IPS-18a (cell line): ENCODE data around the gene HABP2.

ENCODE experiments used
- H3K27ac ChIP-seq: one replicate; pipeline ENCODE4 v1.5.1; 2013; ENCODE audit warnings: low read length
- H3K27me3 ChIP-seq: one replicate; pipeline ENCODE4 v1.6.1; 2013; ENCODE audit warnings: mild to moderate bottlenecking, low read length; ENCODE audit not compliant: control insufficient read depth, insufficient read depth
- H3K36me3 ChIP-seq: one replicate; pipeline ENCODE4 v1.6.1; 2013; ENCODE audit warnings: low read depth, low read length; ENCODE audit not compliant: control insufficient read depth
- H3K4me1 ChIP-seq: one replicate; pipeline ENCODE4 v1.6.1; 2013; ENCODE audit warnings: low read depth, low read length; ENCODE audit not compliant: control insufficient read depth
- H3K4me3 ChIP-seq: one replicate; pipeline ENCODE4 v1.5.1; 2013; ENCODE audit warnings: low read length
- H3K9ac ChIP-seq: one replicate; pipeline ENCODE4 v1.6.1; 2013; ENCODE audit warnings: mild to moderate bottlenecking, low read length, moderate library complexity
- H3K9me3 ChIP-seq: one replicate; pipeline ENCODE4 v1.6.1; 2013; ENCODE audit warnings: low read depth, low read length; ENCODE audit not compliant: control insufficient read depth

HABP2 gene

DNA sequence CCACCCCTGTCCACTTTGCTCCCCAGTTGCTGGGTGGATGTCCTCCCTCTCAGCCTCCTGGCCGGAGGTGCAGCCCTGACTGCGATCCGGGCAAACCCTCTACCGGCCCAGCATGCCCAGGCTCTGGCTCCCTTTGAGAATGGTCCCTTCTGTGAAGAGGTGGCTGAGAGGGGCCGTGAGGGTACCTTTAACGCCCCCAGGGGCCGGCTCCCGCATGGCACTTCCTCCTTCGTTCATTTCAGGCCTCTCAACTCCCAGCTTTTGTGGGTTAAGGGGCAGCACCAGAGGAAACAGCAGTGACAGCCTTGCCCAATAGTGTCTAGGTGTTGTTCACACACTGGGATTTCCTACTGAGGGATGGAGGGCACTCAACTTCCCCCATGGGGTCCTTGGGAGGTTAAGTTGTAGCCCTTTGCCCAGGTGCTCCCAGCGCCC lies 33.2 kb upstream of the HABP2 start:
- H3K9ac ChIP-seq, result no peak overlapping the region
- no peaks in the 10 kb centered on the region for H3K4me1 ChIP-seq
- H3K4me3 ChIP-seq, result no peak overlapping the region
- no peaks in the 10 kb centered on the region for H3K9me3 ChIP-seq
- no peaks in the 10 kb centered on the region for H3K27me3 ChIP-seq
- no peaks in the 10 kb centered on the region for H3K36me3 ChIP-seq
- H3K27ac ChIP-seq, result no peak overlapping the region

GRCh38 chr10:113520261-113520660 lies 32.6 kb upstream of the HABP2 start:
- Histone ChIP-seq H3K4me3 (no peak overlapping the region), H3K27me3 (no peaks in the 10 kb centered on the region), H3K27ac (no peak overlapping the region), H3K9me3 (no peaks in the 10 kb centered on the region), H3K9ac (no peak overlapping the region), H3K36me3 (no peaks in the 10 kb centered on the region), H3K4me1 (no peaks in the 10 kb centered on the region)

DNA sequence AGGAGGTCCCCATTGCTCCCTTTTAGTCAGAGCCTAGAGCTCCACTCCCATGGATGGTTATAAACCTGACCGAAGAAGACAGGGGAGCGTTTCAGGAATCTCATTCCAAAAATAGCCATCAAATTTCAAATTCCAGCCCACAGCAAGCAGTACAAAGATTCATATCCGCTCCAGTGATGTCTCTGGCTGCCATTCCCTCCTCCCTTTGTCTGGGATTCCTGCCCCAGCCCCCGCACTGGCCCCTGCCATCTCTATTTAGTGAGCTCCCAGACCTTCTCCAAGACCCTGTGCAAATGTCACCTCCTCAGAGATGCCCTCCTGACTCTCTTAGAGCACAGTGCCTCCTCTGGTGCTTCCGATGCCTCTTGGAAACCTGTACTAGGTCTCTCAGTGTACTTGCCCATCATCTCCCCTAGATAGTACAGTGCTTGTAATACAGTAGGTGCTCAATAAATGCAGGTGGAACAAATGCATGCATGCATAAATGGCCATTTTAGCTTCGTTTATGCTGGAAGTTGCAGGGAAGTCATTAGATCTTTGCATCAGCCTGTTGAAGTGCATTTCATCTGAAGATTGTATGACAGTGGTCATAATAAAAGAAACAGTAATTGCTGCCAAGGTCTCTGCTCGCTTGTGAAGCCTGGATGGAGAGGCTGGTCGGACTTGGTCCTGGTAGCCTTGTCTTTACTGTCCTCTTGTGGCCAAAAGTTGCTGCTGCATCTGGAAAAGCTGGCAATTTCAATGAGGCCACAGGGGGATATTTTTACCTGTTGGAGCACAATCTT lies 32.0 kb upstream of the HABP2 start:
- H3K9me3 ChIP-seq, result no peaks in the 10 kb centered on the region
- no peaks in the 10 kb centered on the region for H3K36me3 ChIP-seq
- no peak overlapping the region for H3K4me3 ChIP-seq
- no peak overlapping the region for H3K9ac ChIP-seq
- no peak overlapping the region for H3K27ac ChIP-seq
- H3K27me3 ChIP-seq, result no peaks in the 10 kb centered on the region
- H3K4me1 ChIP-seq, result no peaks in the 10 kb centered on the region

- Histone ChIP-seq H3K27me3 (no peaks in the 10 kb centered on the region), H3K27ac (no peak overlapping the region), H3K9ac (no peak overlapping the region), H3K4me3 (no peak overlapping the region), H3K4me1 (no peaks in the 10 kb centered on the region), H3K36me3 (no peaks in the 10 kb centered on the region), H3K9me3 (no peaks in the 10 kb centered on the region)
Measured at GRCh38 chr10:113521475-113521795, 31.4 kb upstream of the HABP2 start.

DNA sequence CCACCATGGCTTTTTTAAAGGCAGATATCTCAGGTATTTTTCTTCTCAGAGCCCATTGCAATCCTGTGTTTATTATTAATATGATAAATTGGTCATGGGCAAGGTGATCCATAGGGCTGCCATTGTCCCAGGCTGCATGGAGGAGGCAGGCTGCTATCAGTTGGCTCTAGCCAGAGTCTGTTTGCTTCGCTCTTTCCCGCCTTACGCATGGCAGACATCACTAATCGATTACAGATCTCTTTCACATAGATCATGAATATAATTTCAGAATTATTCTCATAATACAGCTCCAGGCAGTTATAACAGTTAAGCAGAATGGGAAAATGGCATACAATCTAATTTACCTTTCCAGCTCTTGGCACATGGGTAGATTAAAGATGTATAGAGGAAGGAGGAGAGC lies 30.4 kb upstream of the HABP2 start:
- no peaks in the 10 kb centered on the region for H3K27me3 ChIP-seq
- H3K9ac ChIP-seq, result no peak overlapping the region
- no peak overlapping the region for H3K4me3 ChIP-seq
- no peaks in the 10 kb centered on the region for H3K36me3 ChIP-seq
- H3K27ac ChIP-seq, result no peak overlapping the region
- H3K9me3 ChIP-seq, result no peaks in the 10 kb centered on the region
- no peaks in the 10 kb centered on the region for H3K4me1 ChIP-seq

DNA sequence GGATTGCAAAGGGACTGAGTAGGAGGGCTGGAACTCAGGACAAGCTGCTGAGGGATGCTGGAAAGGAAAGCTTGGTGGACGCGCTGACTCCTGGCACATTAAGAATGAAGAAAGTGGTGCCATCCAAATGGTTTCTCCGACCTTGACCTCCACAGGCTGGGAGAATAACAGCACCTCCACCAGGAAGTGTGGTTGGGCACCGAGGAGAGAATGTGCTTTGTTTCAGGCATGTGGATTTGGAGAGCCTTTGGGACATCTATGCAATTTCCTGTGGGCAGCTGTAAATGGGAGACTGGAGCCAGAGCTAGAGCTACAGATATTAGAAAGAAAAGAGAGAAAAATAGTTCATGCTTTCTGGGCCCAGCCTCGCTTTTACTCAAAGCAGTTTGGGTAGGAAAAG lies 29.8 kb upstream of the HABP2 start:
- Histone ChIP-seq H3K4me3 (no peak overlapping the region), H3K9ac (no peak overlapping the region), H3K27ac (no peak overlapping the region), H3K4me1 (no peaks in the 10 kb centered on the region), H3K36me3 (no peaks in the 10 kb centered on the region), H3K27me3 (no peaks in the 10 kb centered on the region), H3K9me3 (no peaks in the 10 kb centered on the region)

DNA sequence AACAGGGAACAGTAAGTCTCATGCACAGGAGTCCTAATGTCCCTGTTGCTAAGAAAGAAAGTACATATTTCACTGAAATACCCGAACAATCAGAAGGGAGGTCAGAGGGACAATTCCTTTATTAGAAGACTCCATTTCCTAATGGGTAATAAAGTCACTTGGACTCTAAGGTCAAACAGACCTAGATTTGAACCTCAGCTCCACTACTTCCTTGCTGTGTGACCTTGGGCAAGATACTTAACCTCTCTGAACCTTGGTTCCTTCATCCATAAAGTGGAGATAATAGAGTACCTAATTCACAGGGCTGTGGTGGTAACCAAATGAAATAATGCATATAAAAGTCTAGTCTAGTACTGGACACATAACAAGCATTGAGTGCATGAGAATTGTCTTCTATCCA lies 29.2 kb upstream of the HABP2 start:
- H3K4me1 ChIP-seq, result no peaks in the 10 kb centered on the region
- H3K36me3 ChIP-seq, result no peaks in the 10 kb centered on the region
- H3K9me3 ChIP-seq, result no peaks in the 10 kb centered on the region
- no peak overlapping the region for H3K9ac ChIP-seq
- no peak overlapping the region for H3K4me3 ChIP-seq
- no peaks in the 10 kb centered on the region for H3K27me3 ChIP-seq
- H3K27ac ChIP-seq, result no peak overlapping the region

GRCh38 chr10:113524120-113524519 lies 28.7 kb upstream of the HABP2 start:
- H3K4me1 ChIP-seq, result no peaks in the 10 kb centered on the region
- no peaks in the 10 kb centered on the region for H3K9me3 ChIP-seq
- no peaks in the 10 kb centered on the region for H3K36me3 ChIP-seq
- H3K27me3 ChIP-seq, result peaks cover 4% of the 10 kb centered on the region
- no peak overlapping the region for H3K9ac ChIP-seq
- H3K4me3 ChIP-seq, result no peak overlapping the region
- no peak overlapping the region for H3K27ac ChIP-seq

- Histone ChIP-seq H3K36me3 (no peaks in the 10 kb centered on the region), H3K9ac (no peak overlapping the region), H3K9me3 (no peaks in the 10 kb centered on the region), H3K27me3 (peaks cover 5% of the 10 kb centered on the region), H3K27ac (no peak overlapping the region), H3K4me3 (no peak overlapping the region), H3K4me1 (no peaks in the 10 kb centered on the region)
Measured at GRCh38 chr10:113524539-113525490, 28.0 kb upstream of the HABP2 start.

- H3K36me3 ChIP-seq, result no peaks in the 10 kb centered on the region
- peaks cover 5% of the 10 kb centered on the region for H3K27me3 ChIP-seq
- no peaks in the 10 kb centered on the region for H3K4me1 ChIP-seq
- H3K9ac ChIP-seq, result no peak overlapping the region
- H3K27ac ChIP-seq, result no peak overlapping the region
- no peak overlapping the region for H3K4me3 ChIP-seq
- no peaks in the 10 kb centered on the region for H3K9me3 ChIP-seq
Measured at GRCh38 chr10:113525713-113526112, 27.1 kb upstream of the HABP2 start.

DNA sequence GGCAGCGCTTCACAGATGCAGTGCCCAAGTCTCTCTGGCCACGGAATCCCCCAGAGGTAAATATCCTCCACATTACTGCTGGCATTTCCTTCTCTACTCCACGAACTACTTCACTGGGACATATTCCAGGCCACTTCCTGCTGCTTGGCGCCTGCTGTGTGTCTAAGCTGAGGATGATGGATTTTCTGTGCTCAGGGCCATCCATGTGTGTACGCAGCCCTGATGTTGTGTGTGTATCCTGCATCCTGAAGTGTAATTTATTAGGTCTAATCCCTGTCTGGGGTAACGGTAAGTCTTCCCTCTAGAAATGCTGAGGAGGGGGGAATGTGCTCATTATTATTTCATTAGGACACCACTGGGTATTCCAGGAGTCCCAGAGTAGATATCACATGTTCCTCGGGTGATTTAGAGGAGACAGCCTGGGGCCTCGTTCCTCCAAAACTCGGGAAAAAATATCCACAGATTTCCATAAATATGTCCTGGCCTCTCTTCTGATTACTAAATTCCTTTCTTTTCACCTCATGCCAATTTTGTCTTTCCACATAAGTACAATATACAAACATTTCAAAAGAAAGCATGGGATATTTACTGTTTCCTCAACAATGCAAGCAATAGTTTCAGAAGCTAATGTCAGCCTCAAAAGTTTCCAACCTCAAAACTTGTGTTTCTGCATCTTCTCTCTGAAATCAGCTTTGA lies 25.5 kb upstream of the HABP2 start:
- H3K4me3 ChIP-seq, result no peak overlapping the region
- H3K27me3 ChIP-seq, result peaks cover 5% of the 10 kb centered on the region
- no peaks in the 10 kb centered on the region for H3K9me3 ChIP-seq

More for the DNA sequence above, 25.5 kb upstream of the HABP2 start:
- no peaks in the 10 kb centered on the region for H3K4me1 ChIP-seq
- no peak overlapping the region for H3K9ac ChIP-seq
- no peaks in the 10 kb centered on the region for H3K36me3 ChIP-seq
- no peak overlapping the region for H3K27ac ChIP-seq
